Upper lobe of left lung (tissue), 6 donors: ENCODE results near the gene TMEM52. TPM values are rescaled to one million over a fixed set of nuclear protein-coding genes. Genes with fewer than 3 reads are reported as not detected.

Experiments used
- ATAC-seq, 2 donors: fragments of 200-7000 bp; cut with Tn5 transposase; one replicate each; pipeline ENCODE4 v1.9.1; 2022; ENCODE audit warnings: mild to moderate bottlenecking in 2 of 2, moderate library complexity in 2 of 2; ENCODE audit not compliant: low FRiP score in 2 of 2
- DNase-seq, 2 donors: peaks; one replicate each; pipeline ENCODE4 v3.0.0-alpha.2; 2019 to 2020
- H3K27ac ChIP-seq, 4 donors: fragments of 200-600 bp; sonication (generic); one replicate each; pipeline ENCODE4 v1.5.1; 2016 to 2019
- H3K27me3 ChIP-seq, 4 donors: fragments of 200-600 bp; sonication (generic); one replicate each; pipeline ENCODE4 v1.5.1; 2017 to 2019
- H3K36me3 ChIP-seq, 4 donors: fragments of 200-600 bp; sonication (generic); one replicate each; pipeline ENCODE4 v1.5.1; 2016 to 2019
- H3K4me1 ChIP-seq, 4 donors: fragments of 200-600 bp; sonication (generic); one replicate each; pipeline ENCODE4 v1.5.1; 2018 to 2019
- H3K4me3 ChIP-seq, 4 donors: fragments of 200-600 bp; sonication (generic); one replicate each; pipeline ENCODE4 v1.5.1; 2017 to 2019; ENCODE audit warnings: mild to moderate bottlenecking in 2 of 4, moderate library complexity in 1 of 4
- H3K9me3 ChIP-seq, 4 donors: fragments of 200-600 bp; sonication (generic); one replicate each; pipeline ENCODE4 v1.5.1; 2018 to 2019
- EP300 ChIP-seq, 4 donors: sonication (generic); formaldehyde crosslinking; IDR thresholded peaks; one replicate each; pipeline ENCODE4 v1.5.1; 2017; ENCODE audit warnings: antibody characterized with exemption in 4 of 4, control low read depth in 2 of 4
- POLR2A ChIP-seq, 4 donors: fragments of 450-650 bp; IDR thresholded peaks; one replicate each; pipeline ENCODE4 v1.5.1; 2016 to 2017; ENCODE audit warnings: antibody characterized with exemption in 4 of 4, mild to moderate bottlenecking in 2 of 4
- POLR2AphosphoS5 ChIP-seq, 2 donors: sonication (generic); formaldehyde crosslinking; IDR thresholded peaks; one replicate each; pipeline ENCODE4 v1.5.1; 2017; ENCODE audit warnings: antibody characterized with exemption in 2 of 2
- WGBS, 2 donors: methylation state at CpG; one replicate each; pipeline ENCODE4 v1.1.5; 2017 to 2018; 5-methylcytosine and 5-hydroxymethylcytosine counted together
- total RNA-seq, 6 donors: library from RNA; depleted of rRNA in 4 of 6; stranded (reverse); fragments of >200 nt in 4 of 6; gene quantifications; one replicate each; pipeline versions ENCODE4 v1.1.0 to v1.2.1, GENCODE V29; 2016 to 2021
- TF ChIP-seq, protein P1 (sequence below), 6 experiments: fragments of 450-650 bp in 4 of 6; fragments of 200-600 bp in 2 of 6; sonication (generic) in 2 of 6; IDR thresholded peaks; one replicate each; pipeline ENCODE4 v1.5.1; 2016 to 2019; ENCODE audit warnings: antibody characterized with exemption in 6 of 6
- donor health status: DM: no; HTN: no; CAD: no; lungs with moderate emphysema.
- donor health status: DM: no; HTN: yes; CAD: no; lungs with severe emphysema.

TMEM52 gene
- total RNA-seq, 6 donors from 2014 or later = 0.59 to 3.8 (median 2.7) TPM; not detected in 1

DNA sequence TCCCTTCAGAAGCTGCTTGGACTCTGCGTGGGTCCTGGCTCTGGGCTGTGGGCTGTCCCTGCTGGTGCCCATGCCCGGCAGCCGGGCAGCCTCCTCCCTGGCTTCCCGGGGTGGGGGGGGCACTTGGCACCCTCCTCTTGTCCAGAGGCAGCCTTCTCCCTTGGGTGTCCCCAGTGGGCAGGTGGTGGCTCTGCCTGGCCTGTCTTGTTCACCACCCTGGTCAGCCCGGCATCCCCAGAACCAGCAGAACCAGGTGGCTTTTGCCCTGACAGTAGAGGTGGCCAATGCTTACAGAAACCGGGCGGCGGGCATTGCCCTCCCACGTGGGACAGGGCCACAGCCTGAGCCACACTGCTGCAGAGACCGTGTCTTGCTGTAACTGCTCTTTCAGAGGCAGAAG, 46.5 kb upstream of the TMEM52 start:
- H3K27ac ChIP-seq = no peak overlapping the region
- H3K4me3 ChIP-seq = no peak overlapping the region
- H3K36me3 ChIP-seq = no peaks in the 10 kb centered on the region
- TF ChIP-seq, protein P1, sequence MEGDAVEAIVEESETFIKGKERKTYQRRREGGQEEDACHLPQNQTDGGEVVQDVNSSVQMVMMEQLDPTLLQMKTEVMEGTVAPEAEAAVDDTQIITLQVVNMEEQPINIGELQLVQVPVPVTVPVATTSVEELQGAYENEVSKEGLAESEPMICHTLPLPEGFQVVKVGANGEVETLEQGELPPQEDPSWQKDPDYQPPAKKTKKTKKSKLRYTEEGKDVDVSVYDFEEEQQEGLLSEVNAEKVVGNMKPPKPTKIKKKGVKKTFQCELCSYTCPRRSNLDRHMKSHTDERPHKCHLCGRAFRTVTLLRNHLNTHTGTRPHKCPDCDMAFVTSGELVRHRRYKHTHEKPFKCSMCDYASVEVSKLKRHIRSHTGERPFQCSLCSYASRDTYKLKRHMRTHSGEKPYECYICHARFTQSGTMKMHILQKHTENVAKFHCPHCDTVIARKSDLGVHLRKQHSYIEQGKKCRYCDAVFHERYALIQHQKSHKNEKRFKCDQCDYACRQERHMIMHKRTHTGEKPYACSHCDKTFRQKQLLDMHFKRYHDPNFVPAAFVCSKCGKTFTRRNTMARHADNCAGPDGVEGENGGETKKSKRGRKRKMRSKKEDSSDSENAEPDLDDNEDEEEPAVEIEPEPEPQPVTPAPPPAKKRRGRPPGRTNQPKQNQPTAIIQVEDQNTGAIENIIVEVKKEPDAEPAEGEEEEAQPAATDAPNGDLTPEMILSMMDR (IDR thresholded peaks at IDR 0.05) = no peak
- TF ChIP-seq POLR2AphosphoS5 (IDR thresholded peaks at IDR 0.05) (no peak), POLR2A (IDR thresholded peaks at IDR 0.05) (no peak), EP300 (IDR thresholded peaks at IDR 0.05) (no peak)
- peaks cover 0 to 4% (median 0%) of the 10 kb centered on the region in 4 donors for H3K27me3 ChIP-seq
- ATAC-seq (no peak), DNase-seq (peak in 1 of 2 donors; percentile 71)
- H3K4me1 ChIP-seq = peaks cover 0 to under 1% (median 0%) of the 10 kb centered on the region in 4 donors
- 73 to 77% methylated on average over 3 to 10 of the region's 10 CpGs for WGBS, 2 donors
- no peaks in the 10 kb centered on the region for H3K9me3 ChIP-seq

- H3K27me3 ChIP-seq = peaks cover 0 to 4% (median 0%) of the 10 kb centered on the region in 4 donors
These were observed 45.7 kb upstream of the TMEM52 start for GRCh38 chr1:1964811-1965210.

GRCh38 chr1:1963570-1963969, 44.5 kb upstream of the TMEM52 start:
- no peaks in the 10 kb centered on the region for H3K9me3 ChIP-seq
- 75 to 82% methylated on average over 17 of the region's 17 CpGs for WGBS, 2 donors
- H3K4me1 ChIP-seq = peaks cover 5 to 13% (median 7%) of the 10 kb centered on the region in 4 donors
- ATAC-seq (no peak), DNase-seq (no peak)
- no peaks in the 10 kb centered on the region for H3K36me3 ChIP-seq
- no peak overlapping the region for H3K27ac ChIP-seq
- H3K4me3 ChIP-seq = no peak overlapping the region
- TF ChIP-seq POLR2A (IDR thresholded peaks at IDR 0.05) (no peak), POLR2AphosphoS5 (IDR thresholded peaks at IDR 0.05) (no peak), EP300 (IDR thresholded peaks at IDR 0.05) (no peak)
- TF ChIP-seq, protein P1 (IDR thresholded peaks at IDR 0.05) = no peak
- H3K27me3 ChIP-seq = peaks cover 0 to 4% (median 0%) of the 10 kb centered on the region in 4 donors

More at GRCh38 chr1:1964811-1965210, 45.7 kb upstream of the TMEM52 start:
- no peaks in the 10 kb centered on the region for H3K9me3 ChIP-seq
- peak in 1 of 2 donors; percentile 78 for DNase-seq
- no peaks in the 10 kb centered on the region for H3K36me3 ChIP-seq
- H3K4me3 ChIP-seq = no peak overlapping the region
- TF ChIP-seq POLR2AphosphoS5 (IDR thresholded peaks at IDR 0.05) (no peak), EP300 (IDR thresholded peaks at IDR 0.05) (no peak)
- TF ChIP-seq, protein P1 (IDR thresholded peaks at IDR 0.05) = no peak
- no peak for ATAC-seq
- H3K4me1 ChIP-seq = peaks cover 3 to 8% (median 6%) of the 10 kb centered on the region in 4 donors
- WGBS, 2 donors = 88 to 89% methylated on average over 16 to 20 of the region's 25 CpGs
- H3K27ac ChIP-seq = no peak overlapping the region

- TF ChIP-seq, protein P1 (IDR thresholded peaks at IDR 0.05) = no peak
- TF ChIP-seq EP300 (IDR thresholded peaks at IDR 0.05) (no peak), POLR2A (IDR thresholded peaks at IDR 0.05) (no peak), POLR2AphosphoS5 (IDR thresholded peaks at IDR 0.05) (no peak)
- H3K4me1 ChIP-seq = peaks cover 5 to 13% (median 7%) of the 10 kb centered on the region in 4 donors
- H3K9me3 ChIP-seq = no peaks in the 10 kb centered on the region
- H3K27ac ChIP-seq = no peak overlapping the region
- H3K36me3 ChIP-seq = no peaks in the 10 kb centered on the region
- H3K4me3 ChIP-seq = no peak overlapping the region
- H3K27me3 ChIP-seq = peaks cover 0 to 4% (median 0%) of the 10 kb centered on the region in 4 donors
- DNase-seq = no peak
- WGBS, 2 donors = 77 to 81% methylated on average over 2 of the region's 2 CpGs
- no peak for ATAC-seq
These were observed 43.7 kb upstream of the TMEM52 start for GRCh38 chr1:1962752-1963151.
